HuH-7 (cell line): ENCODE data around the gene MYO1D.
"Not testable (repeated sequence)": the region's sequence is repeated elsewhere in the genome, so short reads cannot be mapped to it uniquely, and the experiment has no call there.

ENCODE experiments used
- DNase-seq: peaks from one replicate; pipeline ENCODE4 v3.0.0; 2011; ENCODE audit warnings: low spot score

Gene MYO1D

GRCh38 chr17:32773856-32774694, 102.8 kb downstream of the MYO1D start:
- no peak for DNase-seq

GRCh38 chr17:32772453-32773025, 104.4 kb downstream of the MYO1D start:
- DNase-seq, result no peak

GRCh38 chr17:32771396-32771795, 105.5 kb downstream of the MYO1D start:
- DNase-seq, result no peak

GRCh38 chr17:32769846-32770245, 107.1 kb downstream of the MYO1D start:
- DNase-seq, result peak; percentile 18

GRCh38 chr17:32763855-32764439, 113.0 kb downstream of the MYO1D start:
- DNase-seq, result no peak

GRCh38 chr17:32759476-32759875, 117.4 kb downstream of the MYO1D start:
- DNase-seq, result no peak

GRCh38 chr17:32757963-32758362, 119.0 kb downstream of the MYO1D start:
- no peak for DNase-seq

GRCh38 chr17:32756696-32757095, 120.2 kb downstream of the MYO1D start:
- no peak for DNase-seq

GRCh38 chr17:32755045-32755805, 121.7 kb downstream of the MYO1D start:
- DNase-seq, result peak; percentile 33

GRCh38 chr17:32752934-32753333, 124.0 kb downstream of the MYO1D start:
- DNase-seq, result no peak

GRCh38 chr17:32747856-32748255, 129.1 kb downstream of the MYO1D start:
- no peak for DNase-seq

- DNase-seq, result no peak
These were observed 130.2 kb downstream of the MYO1D start for GRCh38 chr17:32746698-32747097.

- DNase-seq, result no peak
These were observed 130.6 kb downstream of the MYO1D start for GRCh38 chr17:32746280-32746679.

- no peak for DNase-seq
These were observed 134.0 kb downstream of the MYO1D start for GRCh38 chr17:32742681-32743538.

GRCh38 chr17:32741381-32741780, 135.5 kb downstream of the MYO1D start:
- DNase-seq, result no peak

- no peak for DNase-seq
These were observed 137.2 kb downstream of the MYO1D start for GRCh38 chr17:32739722-32740121.

GRCh38 chr17:32739151-32739550, 137.8 kb downstream of the MYO1D start:
- DNase-seq, result not testable (repeated sequence)

- DNase-seq, result no peak
These were observed 143.5 kb downstream of the MYO1D start for GRCh38 chr17:32733401-32733800.

- DNase-seq, result no peak
These were observed 144.0 kb downstream of the MYO1D start for GRCh38 chr17:32732900-32733299.

GRCh38 chr17:32732296-32732642, 144.7 kb downstream of the MYO1D start:
- DNase-seq, result no peak

- no peak for DNase-seq
These were observed 145.2 kb downstream of the MYO1D start for GRCh38 chr17:32731556-32732295.
